Non-pigmented ciliary epithelial cell (primary cell): ENCODE measurements around the gene RNF133.

Source experiments
- DNase-seq: peaks from one replicate; pipeline ENCODE4 v3.0.0-alpha.2; 2010; ENCODE audit warnings: low read depth

Gene RNF133

DNA sequence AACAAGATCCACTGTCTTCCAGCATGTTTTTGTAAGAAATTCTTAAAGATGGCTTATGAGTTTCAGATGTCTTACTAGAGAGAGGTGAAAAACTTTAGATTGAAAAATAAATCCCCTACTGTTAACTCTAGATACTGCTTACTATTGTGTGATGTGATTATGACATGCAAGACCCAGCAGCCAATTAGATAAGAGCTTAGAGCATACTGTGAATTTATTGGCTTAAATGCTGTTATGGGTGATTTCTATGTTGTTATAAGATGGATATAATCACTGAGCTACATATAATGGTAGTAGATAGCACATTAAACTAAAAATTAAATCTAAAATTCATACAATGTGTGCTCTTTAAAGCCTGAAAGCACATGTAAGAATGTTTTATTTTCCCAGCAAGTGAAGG lies at the start of gene RNF133:
TSS of gene RNF133 (minus strand) at position 101 of the 400 bp plus-strand sequence. CDS start 199 bp downstream, outside the sequence.
- DNase-seq, result no peak

- DNase-seq, result no peak
Observed at GRCh38 chr7:122748195-122748594, 49.3 kb upstream of the RNF133 start.

DNA sequence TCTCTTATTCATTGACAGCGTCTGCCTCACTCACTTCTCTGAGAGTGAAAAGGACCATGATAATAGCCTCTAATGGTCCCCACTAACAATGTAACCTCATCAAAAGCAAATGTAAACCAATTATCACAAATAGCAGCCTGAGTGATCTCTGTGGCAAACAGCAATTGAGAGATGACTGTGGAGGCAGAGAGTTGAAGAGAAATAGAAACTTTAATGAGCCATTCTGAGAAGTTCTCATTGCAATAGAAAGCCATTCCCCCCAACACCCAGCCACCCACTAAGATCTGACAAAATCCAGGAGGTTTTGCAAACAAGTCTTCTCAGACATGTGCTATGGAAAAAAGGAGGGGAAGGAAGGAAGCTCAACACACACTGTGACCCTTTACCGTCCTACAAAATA lies 48.0 kb upstream of the RNF133 start:
- no peak for DNase-seq

DNA sequence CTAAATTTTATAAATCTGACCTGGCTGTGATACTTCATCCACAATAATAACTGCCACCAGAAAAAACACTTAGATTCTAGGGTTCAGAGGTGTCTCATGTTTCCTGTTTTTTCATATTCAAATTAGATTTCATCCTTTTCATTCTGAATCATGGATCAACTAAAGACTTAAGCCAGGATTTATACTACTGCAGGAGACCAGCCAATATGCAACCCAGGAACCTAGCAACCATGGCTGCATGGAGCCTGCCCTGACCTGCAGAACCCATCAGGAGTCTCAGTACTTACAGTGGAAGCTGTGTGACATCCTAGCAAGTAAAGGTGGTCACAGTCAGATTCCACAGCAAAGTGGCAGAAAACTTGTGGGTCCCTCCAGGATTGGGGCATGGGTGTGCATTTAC lies 44.3 kb upstream of the RNF133 start:
- no peak for DNase-seq

DNA sequence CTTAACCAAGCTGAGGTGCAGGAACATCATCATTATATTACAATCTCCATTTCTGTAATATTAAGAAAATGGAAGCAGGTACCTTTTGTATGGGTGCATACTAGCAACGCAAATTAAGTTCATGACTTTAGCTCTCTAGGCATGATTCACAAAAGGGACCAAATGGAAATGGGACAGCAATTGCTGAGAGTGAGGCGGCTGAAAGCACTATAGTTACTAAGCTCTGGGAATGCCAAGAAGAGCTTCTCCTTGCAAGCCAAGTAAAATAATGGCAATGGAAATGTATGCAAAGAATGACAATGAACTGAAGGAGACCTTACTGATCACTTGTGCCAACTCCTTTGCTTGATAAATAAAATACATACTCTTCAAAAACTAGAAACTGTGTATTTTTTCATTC lies 40.0 kb upstream of the RNF133 start:
- DNase-seq, result no peak

- no peak for DNase-seq
Observed at GRCh38 chr7:122736183-122736582, 37.3 kb upstream of the RNF133 start.

GRCh38 chr7:122727759-122728158 lies 28.8 kb upstream of the RNF133 start:
- no peak for DNase-seq

DNA sequence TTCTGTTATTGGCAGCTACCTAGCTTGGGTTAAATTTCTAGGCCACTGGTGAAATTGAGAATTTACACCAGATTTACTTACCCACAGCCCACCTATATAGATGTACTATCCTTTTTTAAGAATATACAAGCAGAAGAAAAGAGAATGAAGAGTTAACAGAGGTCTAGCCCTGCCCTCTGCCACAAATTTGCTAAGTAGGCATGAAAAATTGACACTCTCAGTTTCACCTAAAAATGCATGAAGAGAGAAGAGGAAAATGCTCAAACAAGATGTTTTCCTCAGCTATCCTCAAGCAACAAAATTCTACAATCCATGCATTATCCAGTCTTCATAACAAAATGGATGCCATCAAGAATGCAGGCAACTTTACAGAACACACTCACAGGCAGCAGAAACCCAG lies 28.4 kb upstream of the RNF133 start:
- DNase-seq, result no peak

DNA sequence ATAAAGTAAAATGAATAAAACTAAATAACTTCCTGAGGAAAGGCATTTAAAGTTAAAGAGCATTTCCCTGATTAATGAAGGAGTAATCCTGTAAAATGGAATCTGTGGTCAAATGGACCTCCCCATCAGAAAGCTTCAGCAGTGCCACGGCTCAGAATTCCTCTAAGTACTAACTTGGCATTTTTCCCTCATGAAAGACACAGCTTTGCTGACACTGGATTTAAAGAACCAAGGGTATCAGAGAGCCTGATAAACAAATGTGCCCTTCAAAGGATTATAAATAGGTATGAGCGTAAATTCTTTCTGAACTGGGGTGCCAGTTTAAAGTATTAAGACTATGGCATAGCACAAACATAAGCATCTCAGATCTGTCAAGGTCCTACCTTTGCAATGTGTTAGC lies 28.0 kb upstream of the RNF133 start:
- DNase-seq, result no peak

DNA sequence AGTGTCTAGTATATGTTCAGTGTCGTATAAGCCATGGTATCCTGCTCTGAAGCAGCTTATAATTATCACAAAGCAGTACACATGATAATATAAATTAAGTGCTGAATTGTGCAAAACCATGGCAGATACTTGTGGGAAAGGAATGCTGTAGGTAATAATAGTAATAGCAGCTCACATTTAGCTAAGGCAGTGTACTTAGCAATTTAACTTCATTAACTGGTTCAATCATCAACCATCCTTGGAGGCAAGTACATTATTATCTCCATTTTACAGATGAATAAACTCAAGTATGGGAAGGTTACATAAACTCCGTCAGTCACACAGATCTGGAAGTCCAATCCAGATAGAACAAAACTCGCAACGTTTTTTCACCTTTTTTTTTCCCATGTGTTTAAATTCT lies 25.4 kb upstream of the RNF133 start:
- DNase-seq, result no peak

- DNase-seq, result no peak
Observed at GRCh38 chr7:122719010-122719578, 20.2 kb upstream of the RNF133 start.

- DNase-seq, result no peak
Observed at GRCh38 chr7:122717356-122718089, 18.6 kb upstream of the RNF133 start.

GRCh38 chr7:122715183-122715582 lies 16.3 kb upstream of the RNF133 start:
- DNase-seq, result no peak

- no peak for DNase-seq
Observed at GRCh38 chr7:122710916-122711315, 12.0 kb upstream of the RNF133 start.

- no peak for DNase-seq
Observed at GRCh38 chr7:122709930-122710646, 11.2 kb upstream of the RNF133 start.

DNA sequence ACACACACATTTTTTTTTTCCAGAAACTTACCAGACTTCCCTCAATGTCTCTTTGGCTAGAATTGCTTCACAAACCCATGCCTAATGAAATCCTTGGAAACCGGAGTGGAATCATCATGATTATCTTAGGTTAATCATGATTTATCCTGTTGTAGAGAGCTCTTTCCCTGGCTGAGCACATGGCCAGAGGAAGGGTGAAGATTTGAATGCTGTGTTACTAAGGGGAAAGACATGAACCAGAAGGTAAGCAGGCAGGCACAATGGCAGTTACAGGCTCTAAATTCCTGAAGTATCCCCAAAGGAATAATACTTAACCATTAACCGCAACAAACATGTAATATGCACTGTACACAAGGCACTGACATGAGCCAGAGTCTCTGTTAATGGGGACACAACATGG lies 7.9 kb upstream of the RNF133 start:
- DNase-seq, result no peak

GRCh38 chr7:122702872-122703510 lies 4.1 kb upstream of the RNF133 start, which contains the start of gene RNF148:
RNF148 (minus strand) TSS chr7:122702922; CDS start chr7:122702750, 172 bp downstream.
- DNase-seq, result no peak

GRCh38 chr7:122695816-122696215 lies 3.1 kb downstream of the RNF133 start:
- no peak for DNase-seq

DNA sequence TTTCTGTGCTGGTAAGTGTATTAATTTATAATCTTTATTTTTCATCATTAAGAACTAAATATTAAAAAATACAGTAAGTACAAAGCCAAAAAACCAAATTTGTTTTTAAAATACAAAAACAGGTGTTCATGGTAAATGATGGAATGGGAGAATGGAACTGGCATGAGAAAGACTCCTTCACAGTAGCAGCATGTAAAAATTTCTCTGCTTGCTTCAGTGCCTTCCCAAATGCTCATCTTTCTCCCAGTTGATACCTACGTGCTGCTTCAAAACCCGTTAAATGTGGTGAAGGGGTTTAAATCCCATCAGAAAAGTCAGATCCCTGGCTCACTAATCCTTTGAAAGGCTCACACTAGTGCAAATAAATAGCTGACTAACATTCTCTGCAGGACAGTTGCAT lies 4.2 kb downstream of the RNF133 start:
- no peak for DNase-seq

- no peak for DNase-seq
Observed at GRCh38 chr7:122692769-122693309, 6.1 kb downstream of the RNF133 start.

- no peak for DNase-seq
Observed at GRCh38 chr7:122691569-122692235, 7.2 kb downstream of the RNF133 start.
